Hepatocyte (in vitro differentiated cells): ENCODE data around the gene AAR2.

ENCODE experiments used
- CTCF ChIP-seq: fragments of 200-600 bp; sonication (generic); IDR thresholded peaks from 2 replicates; pipeline ENCODE4 v1.5.1; 2016; ENCODE audit warnings: antibody characterized with exemption, mild to moderate bottlenecking; ENCODE audit not compliant: poor library complexity
- EZH2phosphoT487 ChIP-seq: fragments of 200-600 bp; sonication (generic); IDR thresholded peaks from one replicate; pipeline ENCODE4 v1.6.1; 2018; ENCODE audit warnings: antibody characterized with exemption, mild to moderate bottlenecking, low read depth, moderate library complexity; ENCODE audit not compliant: unreplicated experiment, severe bottlenecking

DNA sequence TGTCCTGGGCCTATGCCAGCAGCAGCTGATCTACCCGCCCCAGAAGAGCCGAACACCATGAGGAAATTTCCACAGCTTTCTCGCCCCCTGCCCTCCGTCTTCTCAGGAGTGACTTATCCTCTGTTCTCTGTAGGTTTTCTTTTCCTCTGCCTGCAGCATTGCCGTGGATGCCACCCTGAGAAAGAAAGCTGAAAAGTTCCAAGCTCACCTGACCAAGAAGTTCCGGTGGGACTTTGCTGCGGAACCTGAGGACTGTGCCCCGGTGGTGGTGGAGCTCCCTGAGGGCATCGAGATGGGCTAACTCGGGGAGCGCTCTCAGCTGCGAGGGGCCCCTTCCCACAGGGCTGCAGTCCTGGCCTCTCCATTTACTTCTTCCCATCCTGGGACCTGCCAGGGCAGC, 19.2 kb downstream of the AAR2 start:
- TF ChIP-seq CTCF, result no peak
- TF ChIP-seq EZH2phosphoT487, result no peak
